ENCODE results near the gene COPS6.

DNA sequence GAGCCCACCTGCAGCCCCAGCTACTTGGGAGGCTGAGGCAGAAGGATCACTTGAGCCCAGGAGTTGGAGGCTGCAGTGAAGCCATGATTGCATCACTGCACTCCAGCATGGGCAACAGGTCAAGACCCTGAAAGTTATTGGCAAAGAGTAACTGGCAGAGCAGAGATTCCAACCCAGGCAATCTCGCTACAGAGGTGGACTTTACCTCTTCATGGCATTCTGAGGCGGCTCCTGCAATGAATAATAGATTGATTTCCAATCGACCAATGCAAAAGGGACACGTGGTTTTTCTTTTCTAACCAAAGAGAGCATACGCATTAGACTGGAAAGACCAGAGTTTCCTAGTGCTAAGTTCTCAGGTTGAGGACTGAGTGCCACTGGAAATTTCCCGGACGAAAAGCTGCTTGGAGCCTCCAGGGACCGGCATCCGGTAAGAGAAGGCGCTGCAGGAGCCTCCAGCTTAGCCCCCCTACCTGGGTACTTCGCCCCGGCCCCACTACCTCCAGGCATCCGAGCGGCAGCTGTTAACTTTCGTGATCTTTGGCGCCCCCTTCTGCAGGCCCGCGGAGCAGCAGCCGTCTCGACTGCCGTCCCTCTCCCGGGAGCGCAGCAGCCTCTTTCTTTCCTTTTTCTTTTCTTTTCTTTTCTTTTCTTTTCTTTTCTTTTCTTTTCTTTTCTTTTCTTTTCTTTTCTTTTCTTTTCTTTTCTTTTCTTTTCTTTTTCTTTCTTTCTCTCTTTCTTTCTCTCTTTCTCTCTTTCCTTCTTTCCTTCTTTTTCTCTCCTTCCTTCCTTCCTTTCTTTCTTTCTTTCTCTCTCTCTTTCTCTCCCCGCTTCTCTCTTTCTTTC lies 42.1 kb downstream of the COPS6 start:
- TF ChIP-seq CTCF (IDR thresholded peaks at IDR 0.05) = peak; percentile 81 to 85 (median 82)
- no peak for TF ChIP-seq POLR2A (IDR thresholded peaks at IDR 0.05)
